Pancreas (tissue), 10 donors: ENCODE measurements around the gene TBX10. TPM values are rescaled to one million over a fixed set of nuclear protein-coding genes. Genes with fewer than 3 reads are reported as not detected.
"Not testable (repeated sequence)": the region's sequence is repeated elsewhere in the genome, so short reads cannot be mapped to it uniquely, and the experiment has no call there.

Experiments used
- ATAC-seq, 4 donors: fragments of 200-7000 bp; cut with Tn5 transposase; one replicate each; pipeline versions ENCODE4 v1.8.0 to v1.9.1; 2020; ENCODE audit warnings: mild to moderate bottlenecking in 4 of 4, moderate library complexity in 4 of 4
- DNase-seq, 6 donors: peaks; one replicate each; pipeline ENCODE4 v3.0.0-alpha.2; 2020
- FAIRE-seq: peaks from 2 replicates; lab custom pipeline; 2012; peaks lifted over from hg19 to GRCh38; lab: Jason Lieb, UNC
- H3K27ac ChIP-seq, 4 donors: fragments of 200-600 bp; sonication (generic); 1 replicate in 3 of 4; 2 replicates in 1 of 4; pipeline versions ENCODE4 v1.5.0 to v1.8.0; 2020
- H3K27me3 ChIP-seq, 4 donors: fragments of 200-600 bp; one replicate each; pipeline ENCODE4 v1.8.0; 2021
- H3K36me3 ChIP-seq, 3 donors: fragments of 200-600 bp; sonication (generic) in 1 of 3; one replicate each; pipeline versions ENCODE4 v1.5.0 to v1.8.0; 2020 to 2021
- H3K4me1 ChIP-seq, 3 donors: fragments of 200-600 bp; one replicate each; pipeline ENCODE4 v1.8.0; 2021
- H3K4me3 ChIP-seq, 4 donors: fragments of 200-600 bp; sonication (generic) in 2 of 4; one replicate each; pipeline versions ENCODE4 v1.5.0 to v1.8.0; 2020 to 2021
- H3K9me3 ChIP-seq, 4 donors: fragments of 200-600 bp; one replicate each; pipeline ENCODE4 v1.8.0; 2021
- CTCF ChIP-seq, 4 donors: fragments of 200-600 bp; sonication (generic) in 3 of 4; IDR thresholded peaks; one replicate each; pipeline versions ENCODE4 v1.5.0 to v1.8.0; 2021; ENCODE audit warnings: antibody characterized with exemption in 4 of 4
- WGBS, 2 donors: extraction: QIAGEN DNeasy Blood & Tissue Kit; methylation state at CpG; one replicate each; pipeline ENCODE4 v1.1.7; 2013; 5-methylcytosine and 5-hydroxymethylcytosine counted together
- intact Hi-C, 3 donors: fragments of 100-400 bp; cut with DNase I; formaldehyde crosslinking; loops; one replicate each; pipeline versions ENCODE4 v1.11.1 to v1.14.2; 2022
- polyA plus RNA-seq, 2 donors: library from polyadenylated mRNA; stranded (reverse); fragments of 200-250 nt; gene quantifications; one replicate each; pipeline ENCODE4 v1.2.3, GENCODE V29; 2013
- total RNA-seq, 6 donors: library from RNA; stranded (reverse); fragmentation: NEBNext Ultra II Directional in 4 of 6; extraction: Animal tissue kit (Norgen Biotek cat#: 25700) in 4 of 6; gene quantifications; one replicate each; pipeline versions ENCODE4 v1.2.1 to v1.2.4, GENCODE V29; 2021 to 2023
- donor health status: healthy with polysubstance abuse.
- donor health status: DM: no; HTN: no; CAD: no; lungs with moderate emphysema.
- donor health status: DM: no; HTN: no; CAD: no.
- donor health status: control.
- donor health status: control.
- donor health status: Bipolar disorder and iron deficiency.
- donor health status: DM: yes; HTN: yes; CAD: no.
- donor health status: DM: no; HTN: no; CAD: no.
- donor health status: DM: no; HTN: no; CAD: no.
- donor health status: DM: yes; HTN: yes; CAD: no.

TBX10 gene
- total and polyA plus RNA-seq, 8 donors, result 0.09 to 0.37 (median 0.26) TPM; not detected in 4

GRCh38 chr11:67641338-67642172, 2.0 kb upstream of the TBX10 start:
- no peaks in the 10 kb centered on the region for H3K27me3 ChIP-seq
- no peaks in the 10 kb centered on the region for H3K9me3 ChIP-seq
- H3K4me1 ChIP-seq, result peaks cover 4 to 14% (median 13%) of the 10 kb centered on the region in 3 donors
- ATAC-seq (no peak), DNase-seq (no peak), FAIRE-seq (no peak)
- no peak overlapping the region for H3K4me3 ChIP-seq
- no peak for TF ChIP-seq CTCF (IDR thresholded peaks at IDR 0.05)
- H3K36me3 ChIP-seq, result no peaks in the 10 kb centered on the region
- intact Hi-C loops, result no loop called here
- 83 to 85% methylated on average over 27 to 28 of the region's 28 CpGs for WGBS, 2 donors
- no peak overlapping the region for H3K27ac ChIP-seq

GRCh38 chr11:67640758-67641337, 1.3 kb upstream of the TBX10 start:
- FAIRE-seq (no peak), DNase-seq (no peak), ATAC-seq (no peak)
- Histone ChIP-seq H3K27ac (no peak overlapping the region), H3K4me3 (no peak overlapping the region), H3K36me3 (no peaks in the 10 kb centered on the region), H3K9me3 (no peaks in the 10 kb centered on the region), H3K27me3 (no peaks in the 10 kb centered on the region), H3K4me1 (peaks cover 0 to 7% (median 6%) of the 10 kb centered on the region in 3 donors)
- TF ChIP-seq CTCF (IDR thresholded peaks at IDR 0.05), result no peak
- intact Hi-C loops, result no loop called here
- 72 to 86% methylated on average over 12 of the region's 12 CpGs for WGBS, 2 donors

GRCh38 chr11:67640021-67640757, 626 bp upstream of the TBX10 start:
- peaks cover 0 to under 1% (median under 1%) of the 10 kb centered on the region in 3 donors for H3K4me1 ChIP-seq
- H3K27me3 ChIP-seq, result no peaks in the 10 kb centered on the region
- no peak overlapping the region for H3K27ac ChIP-seq
- DNase-seq, result peak; percentile 52 to 88 (median 77)
- H3K4me3 ChIP-seq, result no peak overlapping the region
- no peak for FAIRE-seq
- no peaks in the 10 kb centered on the region for H3K36me3 ChIP-seq
- peak; percentile 50 to 73 (median 56) for TF ChIP-seq CTCF (IDR thresholded peaks at IDR 0.05)
- ATAC-seq, result peak; percentile 73 to 89 (median 84)
- intact Hi-C loops, result no loop called here
- 40 to 45% methylated on average over 23 of the region's 23 CpGs for WGBS, 2 donors
- no peaks in the 10 kb centered on the region for H3K9me3 ChIP-seq

- no peak for ATAC-seq
- peak in 1 of 6 donors; percentile 32 for DNase-seq
- intact Hi-C loops, result no loop called here
- 86 to 92% methylated on average over 22 to 24 of the region's 24 CpGs for WGBS, 2 donors
- H3K27me3 ChIP-seq, result no peaks in the 10 kb centered on the region
- no peak overlapping the region for H3K4me3 ChIP-seq
- no peak for TF ChIP-seq CTCF (IDR thresholded peaks at IDR 0.05)
- no peak for FAIRE-seq
- H3K36me3 ChIP-seq, result no peaks in the 10 kb centered on the region
- H3K4me1 ChIP-seq, result no peaks in the 10 kb centered on the region
- no peak overlapping the region for H3K27ac ChIP-seq
- H3K9me3 ChIP-seq, result no peaks in the 10 kb centered on the region
Observed at GRCh38 chr11:67638535-67639437, 777 bp downstream of the TBX10 start.

- H3K4me3 ChIP-seq, ATAC-seq, FAIRE-seq, H3K27ac ChIP-seq, H3K27me3 ChIP-seq, H3K9me3 ChIP-seq, H3K36me3 ChIP-seq, DNase-seq, intact Hi-C loops, H3K4me1 ChIP-seq: not testable (repeated sequence)
- WGBS, 2 donors, result 88 to 96% methylated on average over 3 of the region's 3 CpGs
Observed at GRCh38 chr11:67637441-67637840, 2.1 kb downstream of the TBX10 start.
